HepG2 (cell line): ENCODE data around the gene DCAF7. TPM values are rescaled to one million over a fixed set of nuclear protein-coding genes. Genes with fewer than 3 reads are reported as not detected.

Experiments
- ARNT ChIP-seq: fragments of 450-650 bp; IDR thresholded peaks from 2 replicates; pipeline ENCODE4 v1.6.1; 2017
- CC2D1A ChIP-seq: sonication (generic); formaldehyde crosslinking; IDR thresholded peaks from 2 replicates; pipeline ENCODE4 v1.8.1; 2023; ENCODE audit warnings: mild to moderate bottlenecking, missing genetic modification reagents
- ELF4 ChIP-seq: sonication (generic); formaldehyde crosslinking; IDR thresholded peaks from 2 replicates; pipeline ENCODE4 v1.5.0; 2020; ENCODE audit warnings: missing genetic modification reagents, mild to moderate bottlenecking, moderate library complexity, borderline replicate concordance
- FIP1L1 ChIP-seq: fragments of 200-400 bp; formaldehyde crosslinking; IDR thresholded peaks from 2 replicates; pipeline ENCODE4 v1.6.1; 2018; ENCODE audit warnings: low read depth, mild to moderate bottlenecking, low read length, moderate library complexity, borderline replicate concordance; ENCODE audit not compliant: insufficient read depth
- FOSL1 ChIP-seq: sonication (generic); formaldehyde crosslinking; IDR thresholded peaks from 2 replicates; pipeline ENCODE4 v1.9.0; 2021; ENCODE audit warnings: missing genetic modification reagents, borderline replicate concordance
- FOXO4 ChIP-seq: sonication (generic); formaldehyde crosslinking; conservative IDR thresholded peaks from 2 replicates; pipeline ENCODE4 v1.8.1; 2023; ENCODE audit warnings: missing genetic modification reagents
- JARID2 ChIP-seq: sonication (generic); formaldehyde crosslinking; IDR thresholded peaks from 2 replicates; pipeline ENCODE4 v1.8.1; 2023; ENCODE audit warnings: missing genetic modification reagents, inconsistent platforms; ENCODE audit not compliant: insufficient replicate concordance
- KLF16 ChIP-seq, 2 experiments: sonication (generic) in 1 of 2; formaldehyde crosslinking in 1 of 2; IDR thresholded peaks; 2 replicates each; pipeline versions ENCODE4 v1.6.1 to v1.8.0; 2016 to 2023; ENCODE audit warnings: missing genetic modification reagents in 2 of 2, missing compliant biosample characterization in 1 of 2
- RXRB ChIP-seq: IDR thresholded peaks from 2 replicates; pipeline ENCODE4 v1.6.1; 2016; ENCODE audit warnings: borderline replicate concordance, missing genetic modification reagents, missing compliant biosample characterization
- THAP8 ChIP-seq: sonication (generic); formaldehyde crosslinking; IDR thresholded peaks from 2 replicates; pipeline ENCODE4 v1.5.1; 2020; ENCODE audit warnings: missing genetic modification reagents, mild to moderate bottlenecking, borderline replicate concordance
- XRCC5 ChIP-seq: fragments of 200-400 bp; formaldehyde crosslinking; optimal IDR thresholded peaks from 2 replicates; pipeline ENCODE3; 2017; ENCODE audit warnings: mild to moderate bottlenecking, low read length
- ZBED4 ChIP-seq: sonication (generic); formaldehyde crosslinking; IDR thresholded peaks from 2 replicates; pipeline ENCODE4 v1.4.0; 2020; ENCODE audit warnings: missing genetic modification reagents, borderline replicate concordance
- ZFP36L2 ChIP-seq: sonication (generic); formaldehyde crosslinking; IDR thresholded peaks from 2 replicates; pipeline ENCODE4 v1.4.0; 2020; ENCODE audit warnings: missing genetic modification reagents
- ZNF24 ChIP-seq: fragments of 450-650 bp; IDR thresholded peaks from 2 replicates; pipeline ENCODE4 v1.6.1; 2017; ENCODE audit warnings: antibody characterized with exemption, mild to moderate bottlenecking
- ZNF251 ChIP-seq: sonication (generic); formaldehyde crosslinking; IDR thresholded peaks from 2 replicates; pipeline ENCODE4 v1.9.0; 2021; ENCODE audit warnings: mild to moderate bottlenecking, missing genetic modification reagents
- ZNF740 ChIP-seq: sonication (generic); formaldehyde crosslinking; IDR thresholded peaks from 2 replicates; pipeline ENCODE4 v1.4.0; 2020; ENCODE audit warnings: missing genetic modification reagents
- ZNF749 ChIP-seq: sonication (generic); formaldehyde crosslinking; IDR thresholded peaks from 2 replicates; pipeline ENCODE4 v1.8.0; 2022; ENCODE audit warnings: mild to moderate bottlenecking, missing genetic modification reagents, moderate library complexity, borderline replicate concordance
- ZNF776 ChIP-seq: sonication (generic); formaldehyde crosslinking; IDR thresholded peaks from 2 replicates; pipeline ENCODE4 v1.4.0; 2020; ENCODE audit warnings: mild to moderate bottlenecking, missing genetic modification reagents
- ZNF841 ChIP-seq: sonication (generic); formaldehyde crosslinking; IDR thresholded peaks from 2 replicates; pipeline ENCODE4 v1.8.1; 2023; ENCODE audit warnings: missing genetic modification reagents, borderline replicate concordance
- ZNF850 ChIP-seq: sonication (generic); formaldehyde crosslinking; conservative IDR thresholded peaks from 2 replicates; pipeline ENCODE4 v1.9.0; 2021; ENCODE audit warnings: mild to moderate bottlenecking, missing genetic modification reagents
- ZSCAN9 ChIP-seq: IDR thresholded peaks from 2 replicates; pipeline ENCODE4 v1.6.1; 2016; ENCODE audit warnings: borderline replicate concordance
- polyA plus RNA-seq, 8 experiments: library from polyadenylated mRNA; depleted of rRNA in 3 of 8; stranded (reverse) in 7 of 8; unstranded in 1 of 8; fragments of >200 nt; fragmentation: Illumina TruSeq in 4 of 8; extraction: Trizol in 4 of 8; gene quantifications; 2 replicates each; pipeline versions ENCODE4 v1.2.1 to v1.2.3, GENCODE V29; 2011 to 2016; ENCODE audit warnings: low read depth in 4 of 8, missing spikeins in 1 of 8, mixed read lengths in 1 of 8; ENCODE audit not compliant: insufficient read depth in 1 of 8
- total RNA-seq, 5 experiments: library from RNA; depleted of rRNA; stranded (reverse); fragments of >200 nt; fragmentation: Illumina TruSeq; extraction: Trizol; gene quantifications; 2 replicates each; pipeline ENCODE4 v1.2.3, GENCODE V29; 2016; ENCODE audit warnings: low read depth in 1 of 5

The DCAF7 gene
- total and polyA plus RNA-seq, 2 of the 13 experiments (the other 11 are each of a cell fraction or from before 2014, with no cell fraction given): 55.2 to 73.4 TPM

- TF ChIP-seq ZNF776: peak; percentile 93
- peak; percentile 95 for TF ChIP-seq ZFP36L2 (CRISPR knock-in tag)
- TF ChIP-seq ZBED4: peak; percentile 92
- no peak; the same call in 1 of the 2 replicates for TF ChIP-seq FIP1L1
- TF ChIP-seq ZNF841 (CRISPR knock-in tag): 0 out of 2 replicates have a peak, but pooled peaks have one; percentile 35
- TF ChIP-seq FOSL1 (CRISPR knock-in tag): no peak
- peak; percentile 48; the same call in 1 of the 2 replicates for TF ChIP-seq ZNF24
- peak; percentile 60 for TF ChIP-seq JARID2 (CRISPR knock-in tag)
- TF ChIP-seq FOXO4 (CRISPR knock-in tag): no peak
- no peak; the same call in 1 of the 2 replicates for TF ChIP-seq ELF4
- peak; percentile 93 for TF ChIP-seq ZNF749 (CRISPR knock-in tag)
- TF ChIP-seq ZNF251 (CRISPR knock-in tag): no peak
- no peak for TF ChIP-seq ZNF850 (CRISPR knock-in tag)
- peak; percentile 93 for TF ChIP-seq RXRB (CRISPR knock-in tag)
- TF ChIP-seq CC2D1A (CRISPR knock-in tag): no peak
- TF ChIP-seq ZNF740 (CRISPR knock-in tag): peak; percentile 77
- no peak for TF ChIP-seq ARNT
- peak; percentile 97 for TF ChIP-seq ZSCAN9
- TF ChIP-seq KLF16 (CRISPR knock-in tag; IDR thresholded peaks at IDR 0.05): peak in 1 of 2 experiments; percentile 99; a peak in 2 of 4 replicates
- peak; percentile 100 for TF ChIP-seq XRCC5
- peak; percentile 34; the same call in 1 of the 2 replicates for TF ChIP-seq THAP8 (CRISPR knock-in tag)
These were observed 50.5 kb downstream of the DCAF7 start, which contains the start of gene TACO1 (continued) for GRCh38 chr17:63600569-63601438.
